ENCODE results near the gene ZFAND5. TPM values are rescaled to one million over a fixed set of nuclear protein-coding genes. Genes with fewer than 3 reads are reported as not detected.
A peak's percentile ranks its signal among the peaks of the same experiment; 100 is the strongest.

ZFAND5 gene
- total RNA-seq, 1 experiment from 2014 or later = 227 TPM

DNA sequence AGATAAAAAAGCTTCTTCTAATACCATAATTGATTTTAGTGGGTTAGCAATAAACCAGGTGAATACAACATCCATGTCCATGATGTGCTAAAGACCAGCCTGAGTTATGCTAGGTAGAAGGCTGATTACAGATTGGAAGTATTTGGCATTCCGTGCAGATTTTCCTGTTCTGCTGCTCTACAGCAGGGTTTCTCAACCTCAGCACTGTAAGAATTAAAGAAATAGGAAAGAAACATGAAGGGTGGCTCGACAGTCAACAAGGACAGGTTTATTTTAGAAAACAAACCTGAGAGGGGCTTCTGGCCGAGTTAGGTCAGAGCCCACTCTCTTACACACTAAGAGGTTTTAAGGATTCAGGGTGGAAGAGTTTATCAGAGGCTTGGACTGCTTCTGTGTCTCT, 42.3 kb downstream of the ZFAND5 start:
- DNase-seq = no peak
- Histone ChIP-seq H3K79me2 (ENCODE audit: low read depth) (no peaks in the 10 kb centered on the region), H3K4me1 (replicated peaks; ENCODE audit: insufficient read depth) (no peaks in the 10 kb centered on the region), H3K4me3 (no peak overlapping the region), H3F3A (ENCODE audit: insufficient read depth, low read depth) (no peaks in the 10 kb centered on the region), H3K27ac (no peak overlapping the region), H3K27me3 (ENCODE audit: insufficient read depth, low read depth) (no peaks in the 10 kb centered on the region), H2AFZ (no peak overlapping the region), H3K9me3 (ENCODE audit: insufficient read depth, low read depth) (no peaks in the 10 kb centered on the region), H3K9me2 (ENCODE audit: insufficient read depth) (no peaks in the 10 kb centered on the region), H3K36me3 (ENCODE audit: low read depth) (no peaks in the 10 kb centered on the region), H4K20me1 (ENCODE audit: insufficient read depth) (no peaks in the 10 kb centered on the region), H3K4me2 (no peak overlapping the region)
- POLR2A ChIA-PET (ENCODE audit: unreplicated experiment) = no interaction called here
- intact Hi-C loops (cut with micrococcal nuclease; ENCODE audit: unreplicated experiment) = no loop called here
- TF ChIP-seq CTCF (conservative IDR thresholded peaks at IDR 0.05) (no peak), EZH2 (IDR thresholded peaks at IDR 0.05; ENCODE audit: low read depth) (no peak)
- BruUV-seq (replicated peaks) = no TSS peak
- CTCF ChIA-PET = no interaction called here

DNA sequence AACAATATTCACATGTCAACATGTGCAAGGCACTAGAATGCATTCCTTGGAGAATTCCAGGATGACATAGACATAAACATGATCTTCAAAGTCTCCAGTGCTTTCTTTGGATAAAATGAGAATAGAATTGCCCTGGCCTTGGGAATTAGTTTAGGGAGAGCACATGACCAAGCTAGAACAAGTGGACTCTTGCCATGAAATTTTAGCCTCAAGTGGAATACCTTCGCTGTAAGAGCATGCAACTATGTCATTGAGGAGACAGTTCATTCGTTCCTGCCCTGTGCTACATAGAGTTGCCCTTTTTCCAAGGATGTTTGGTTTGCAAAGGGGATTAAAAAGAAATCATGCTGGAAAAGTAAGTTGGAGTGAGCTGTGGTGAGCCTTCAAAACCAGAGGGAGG, 42.7 kb downstream of the ZFAND5 start:
- CTCF ChIA-PET = no interaction called here
- TF ChIP-seq EZH2 (IDR thresholded peaks at IDR 0.05; ENCODE audit: low read depth) (no peak), CTCF (conservative IDR thresholded peaks at IDR 0.05) (no peak)
- H3K27me3 ChIP-seq (ENCODE audit: insufficient read depth, low read depth) = no peaks in the 10 kb centered on the region
- H3K9me3 ChIP-seq (ENCODE audit: insufficient read depth, low read depth) = no peaks in the 10 kb centered on the region
- DNase-seq = no peak
- no peak overlapping the region for H2AFZ ChIP-seq
- H3F3A ChIP-seq (ENCODE audit: insufficient read depth, low read depth) = no peaks in the 10 kb centered on the region
- POLR2A ChIA-PET (ENCODE audit: unreplicated experiment) = interaction anchor here (0.6 kb wide), 1 partner anchor 347 kb away, joined by 10 read pairs; no protein-coding TSS in a partner anchor
- BruUV-seq (replicated peaks) = no TSS peak
- H3K36me3 ChIP-seq (ENCODE audit: low read depth) = no peaks in the 10 kb centered on the region
- H3K4me1 ChIP-seq (replicated peaks; ENCODE audit: insufficient read depth) = no peaks in the 10 kb centered on the region
- intact Hi-C loops (cut with micrococcal nuclease; ENCODE audit: unreplicated experiment) = no loop called here
- H4K20me1 ChIP-seq (ENCODE audit: insufficient read depth) = no peaks in the 10 kb centered on the region
- H3K9me2 ChIP-seq (ENCODE audit: insufficient read depth) = no peaks in the 10 kb centered on the region
- no peak overlapping the region for H3K4me3 ChIP-seq
- H3K27ac ChIP-seq = no peak overlapping the region
- H3K79me2 ChIP-seq (ENCODE audit: low read depth) = no peaks in the 10 kb centered on the region
- no peak overlapping the region for H3K4me2 ChIP-seq

GRCh38 chr9:72315510-72316311, 49.3 kb downstream of the ZFAND5 start:
- H3K27ac ChIP-seq = peak overlapping the region; percentile 70

More at GRCh38 chr9:72315510-72316311, 49.3 kb downstream of the ZFAND5 start:
- no peaks in the 10 kb centered on the region for H4K20me1 ChIP-seq (ENCODE audit: insufficient read depth)
- ChIA-PET CTCF (interaction anchor here (0.5 to 1.0 kb wide), 3 partner anchors 36 to 429 kb away, joined by 3 to 5 read pairs (median 4); no protein-coding TSS in a partner anchor), POLR2A (ENCODE audit: unreplicated experiment) (interaction anchor here (0.6 to 1.0 kb wide), 15 partner anchors 11 to 861 kb away, joined by 3 to 19 read pairs (median 6); partner anchors contain the start of genes C9orf85 and ZFAND5)
- DNase-seq = peak; percentile 68 to 92
- H3K36me3 ChIP-seq (ENCODE audit: low read depth) = no peaks in the 10 kb centered on the region
- no peaks in the 10 kb centered on the region for H3K9me3 ChIP-seq (ENCODE audit: insufficient read depth, low read depth)
- H2AFZ ChIP-seq = peak overlapping the region; percentile 64
- intact Hi-C loops (cut with micrococcal nuclease; ENCODE audit: unreplicated experiment) = loop anchor here (2.0 to 5.0 kb wide), 3 partner anchors 47 to 227 kb away; no protein-coding TSS in a partner anchor
- peaks cover 39% of the 10 kb centered on the region for H3K4me1 ChIP-seq (replicated peaks; ENCODE audit: insufficient read depth)
- TF ChIP-seq CTCF (conservative IDR thresholded peaks at IDR 0.05) = no peak
- no peaks in the 10 kb centered on the region for H3K9me2 ChIP-seq (ENCODE audit: insufficient read depth)
- no peaks in the 10 kb centered on the region for H3K79me2 ChIP-seq (ENCODE audit: low read depth)
- BruUV-seq (replicated peaks) = no TSS peak
- H3K4me3 ChIP-seq = peak overlapping the region; percentile 36; the same call in 1 of the 2 replicates
- H3K4me2 ChIP-seq = peak overlapping the region; percentile 72
- H3K27me3 ChIP-seq (ENCODE audit: insufficient read depth, low read depth) = no peaks in the 10 kb centered on the region
- peaks cover 31% of the 10 kb centered on the region for H3F3A ChIP-seq (ENCODE audit: insufficient read depth, low read depth)
